Ovary (tissue), 3 donors: Measurements from ENCODE around the gene SFN.
A peak's percentile ranks its signal among the peaks of the same experiment; 100 is the strongest.

Experiments used
- POLR2A ChIP-seq: fragments of 450-650 bp; IDR thresholded peaks from one replicate; pipeline ENCODE4 v1.6.1; 2017; ENCODE audit warnings: antibody characterized with exemption, mild to moderate bottlenecking, moderate library complexity
- TF ChIP-seq, protein P1 (sequence below), 3 donors: fragments of 450-650 bp in 2 of 3; fragments of 200-600 bp in 1 of 3; IDR thresholded peaks; one replicate each; pipeline versions ENCODE4 v1.5.1 to v1.8.0; 2016 to 2022; ENCODE audit warnings: antibody characterized with exemption in 3 of 3, mild to moderate bottlenecking in 1 of 3
- donor health status: DM: no; HTN: no; CAD: no.

DNA sequence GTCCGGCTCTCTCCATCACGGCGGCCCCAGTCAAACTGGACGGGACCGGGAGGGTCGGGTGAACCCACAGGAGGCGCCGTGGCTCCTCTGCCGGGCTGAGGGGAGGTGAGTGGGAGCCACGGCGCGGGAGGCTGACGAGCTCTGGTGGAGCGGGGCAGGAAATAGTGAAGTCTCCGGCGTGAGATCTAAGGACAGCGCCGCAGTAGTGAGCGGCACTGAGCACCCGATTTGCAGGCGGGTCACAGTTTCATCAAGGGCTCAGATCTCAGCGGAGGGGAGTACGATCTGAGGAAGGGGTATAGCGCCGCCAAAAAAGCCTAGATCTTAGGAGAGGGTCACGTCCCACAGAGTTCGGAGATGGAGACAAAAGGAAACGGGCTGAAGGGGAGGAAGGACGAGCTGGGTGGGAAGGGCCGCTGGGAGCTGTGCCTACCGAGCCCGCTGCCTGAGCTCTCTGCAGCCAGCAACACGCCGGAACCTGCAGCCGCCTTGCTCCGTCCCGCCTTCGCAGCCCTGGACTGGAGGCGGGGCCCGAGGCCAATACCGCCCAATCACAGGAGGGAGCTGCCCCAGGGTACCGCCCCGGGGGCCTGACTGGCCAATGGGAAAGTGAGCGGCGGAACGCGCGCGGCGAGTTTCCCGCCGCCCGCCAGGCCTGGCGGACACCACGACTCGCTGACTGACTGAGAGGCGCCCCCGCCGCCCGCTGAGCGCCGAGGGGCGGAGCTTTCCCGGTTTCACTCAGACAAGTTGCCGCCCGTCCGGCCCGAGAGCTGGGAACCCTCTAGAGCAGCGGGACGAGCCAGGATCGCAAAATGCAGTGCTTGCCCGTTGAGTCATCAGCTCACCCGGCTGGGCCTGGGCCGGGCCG lies 1.9 kb downstream of the SFN start:
- TF ChIP-seq, protein P1, sequence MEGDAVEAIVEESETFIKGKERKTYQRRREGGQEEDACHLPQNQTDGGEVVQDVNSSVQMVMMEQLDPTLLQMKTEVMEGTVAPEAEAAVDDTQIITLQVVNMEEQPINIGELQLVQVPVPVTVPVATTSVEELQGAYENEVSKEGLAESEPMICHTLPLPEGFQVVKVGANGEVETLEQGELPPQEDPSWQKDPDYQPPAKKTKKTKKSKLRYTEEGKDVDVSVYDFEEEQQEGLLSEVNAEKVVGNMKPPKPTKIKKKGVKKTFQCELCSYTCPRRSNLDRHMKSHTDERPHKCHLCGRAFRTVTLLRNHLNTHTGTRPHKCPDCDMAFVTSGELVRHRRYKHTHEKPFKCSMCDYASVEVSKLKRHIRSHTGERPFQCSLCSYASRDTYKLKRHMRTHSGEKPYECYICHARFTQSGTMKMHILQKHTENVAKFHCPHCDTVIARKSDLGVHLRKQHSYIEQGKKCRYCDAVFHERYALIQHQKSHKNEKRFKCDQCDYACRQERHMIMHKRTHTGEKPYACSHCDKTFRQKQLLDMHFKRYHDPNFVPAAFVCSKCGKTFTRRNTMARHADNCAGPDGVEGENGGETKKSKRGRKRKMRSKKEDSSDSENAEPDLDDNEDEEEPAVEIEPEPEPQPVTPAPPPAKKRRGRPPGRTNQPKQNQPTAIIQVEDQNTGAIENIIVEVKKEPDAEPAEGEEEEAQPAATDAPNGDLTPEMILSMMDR (IDR thresholded peaks at IDR 0.05), result peak in 1 of 3 donors; percentile 18
- TF ChIP-seq POLR2A, result peak; percentile 51
